Measurements from ENCODE around the gene NTRK2.
"Not testable (repeated sequence)": the region's sequence is repeated elsewhere in the genome, so short reads cannot be mapped to it uniquely, and the experiment has no call there.

NTRK2 gene

DNA sequence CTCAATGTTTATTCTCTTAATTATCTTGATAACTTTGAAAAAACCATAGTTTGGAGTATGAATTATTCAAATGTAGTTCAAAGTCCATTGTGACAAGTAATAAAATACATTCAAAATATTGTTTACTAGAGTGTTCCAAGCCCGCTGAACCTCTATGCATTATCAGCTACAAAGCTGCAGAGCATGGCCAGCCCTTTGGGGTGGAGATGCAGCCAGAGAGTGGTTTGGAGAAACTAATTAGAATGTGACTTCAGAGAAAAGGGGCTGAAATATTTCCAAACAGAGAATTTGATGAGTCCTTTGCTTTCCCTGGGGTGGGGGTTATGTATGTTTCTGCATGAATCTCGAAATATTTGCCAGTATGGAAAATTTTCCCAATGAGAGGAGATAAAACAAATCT is 211.3 kb downstream of the NTRK2 start:
- DNase-seq (ENCODE audit: low read depth in 2 of 3, low spot score in 1 of 3), result no peak

DNA sequence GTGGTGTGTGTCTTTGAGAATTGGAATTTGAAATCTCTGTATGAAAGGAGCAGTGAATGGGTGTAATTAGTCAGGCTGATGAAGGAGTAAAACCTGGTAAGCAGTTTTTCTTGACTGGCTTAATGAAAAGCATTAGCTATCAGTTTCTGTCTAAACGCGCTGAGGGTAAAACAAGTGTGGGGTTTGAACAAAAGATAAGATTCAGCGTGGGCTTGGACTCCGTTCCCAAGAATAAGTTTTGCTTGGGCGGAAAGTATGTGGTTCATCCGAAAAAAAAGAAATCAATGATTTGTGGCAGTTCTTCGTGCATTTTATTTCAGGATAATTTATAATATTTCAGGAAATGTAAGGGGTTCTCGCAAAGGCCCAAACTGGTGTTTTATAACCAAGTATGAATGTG is 217.3 kb downstream of the NTRK2 start:
- DNase-seq (ENCODE audit: low read depth in 2 of 3, low spot score in 1 of 3), result no peak

DNA sequence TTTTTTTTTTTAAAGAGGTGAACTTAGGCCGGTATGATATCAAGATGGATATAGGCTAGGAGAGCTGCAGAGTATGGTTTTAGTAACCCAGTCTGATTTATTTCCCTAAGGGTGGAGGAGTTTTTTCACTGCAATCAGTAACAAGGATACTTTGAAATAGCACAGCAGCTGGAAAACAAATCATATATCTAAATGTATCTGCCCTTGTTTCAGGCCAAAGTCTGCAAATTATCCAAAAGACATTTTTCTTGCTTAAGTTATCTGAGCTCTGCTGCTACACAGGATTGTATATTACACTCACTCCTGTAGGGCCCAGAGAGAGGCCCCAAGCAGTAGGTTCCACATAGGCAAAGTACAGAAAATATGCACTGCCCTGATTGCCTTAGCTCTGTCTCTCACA is 222.4 kb downstream of the NTRK2 start:
- no peak for DNase-seq (ENCODE audit: low read depth in 2 of 3, low spot score in 1 of 3)

DNA sequence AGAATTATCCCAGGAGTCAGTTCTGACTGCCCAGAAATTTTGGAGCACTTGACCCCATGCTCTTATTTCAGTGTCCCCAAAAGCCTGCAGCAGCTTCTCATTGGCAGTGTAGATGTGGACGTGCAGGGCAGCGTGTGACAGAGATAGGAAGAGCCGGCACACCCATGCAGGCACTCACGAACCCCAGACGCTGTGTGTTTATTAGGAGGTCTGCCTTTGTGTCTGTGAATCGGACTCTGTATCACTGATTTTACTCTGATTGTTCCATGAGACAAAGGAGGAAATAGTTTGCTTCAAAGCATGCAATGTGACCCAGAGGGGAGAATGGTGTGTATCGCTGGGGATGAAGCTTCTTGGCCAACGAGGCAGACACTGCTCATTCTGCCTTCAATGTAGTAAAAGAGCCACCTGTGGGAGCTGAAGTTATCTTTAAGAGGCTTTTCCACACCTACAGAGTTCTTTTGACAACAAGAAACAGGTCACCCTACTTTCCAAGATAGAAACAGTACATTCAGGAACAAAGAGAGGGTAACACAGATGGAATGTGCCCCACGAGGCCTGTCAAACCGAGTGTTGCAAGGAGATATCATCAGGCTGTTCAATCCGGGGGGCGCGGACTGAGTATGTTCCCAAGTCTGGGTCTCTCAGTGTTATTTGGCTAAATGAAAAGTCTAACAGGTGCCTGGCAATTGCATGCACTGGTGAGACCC is 224.0 kb downstream of the NTRK2 start:
- no peak for DNase-seq (ENCODE audit: low read depth in 2 of 3, low spot score in 1 of 3)

DNA sequence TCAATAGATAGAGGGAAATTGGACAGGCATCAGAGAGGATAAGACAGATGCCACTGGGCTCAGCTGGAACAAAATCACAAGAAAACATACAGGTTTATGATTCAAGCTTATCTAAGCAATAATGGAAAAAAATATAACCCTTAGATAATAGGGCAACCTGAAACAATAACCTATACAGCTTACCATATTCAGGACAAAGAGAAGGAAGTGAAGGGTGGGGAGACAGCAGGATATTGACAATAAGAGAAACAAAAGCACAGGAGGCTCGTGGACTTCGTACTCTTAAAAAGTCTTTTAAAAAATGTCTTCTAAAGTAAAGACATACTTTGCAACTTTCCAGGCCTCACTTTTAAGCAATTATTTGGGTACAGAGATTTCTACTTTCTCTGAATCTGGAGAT is 225.3 kb downstream of the NTRK2 start:
- no peak for DNase-seq (ENCODE audit: low read depth in 2 of 3, low spot score in 1 of 3)

DNA sequence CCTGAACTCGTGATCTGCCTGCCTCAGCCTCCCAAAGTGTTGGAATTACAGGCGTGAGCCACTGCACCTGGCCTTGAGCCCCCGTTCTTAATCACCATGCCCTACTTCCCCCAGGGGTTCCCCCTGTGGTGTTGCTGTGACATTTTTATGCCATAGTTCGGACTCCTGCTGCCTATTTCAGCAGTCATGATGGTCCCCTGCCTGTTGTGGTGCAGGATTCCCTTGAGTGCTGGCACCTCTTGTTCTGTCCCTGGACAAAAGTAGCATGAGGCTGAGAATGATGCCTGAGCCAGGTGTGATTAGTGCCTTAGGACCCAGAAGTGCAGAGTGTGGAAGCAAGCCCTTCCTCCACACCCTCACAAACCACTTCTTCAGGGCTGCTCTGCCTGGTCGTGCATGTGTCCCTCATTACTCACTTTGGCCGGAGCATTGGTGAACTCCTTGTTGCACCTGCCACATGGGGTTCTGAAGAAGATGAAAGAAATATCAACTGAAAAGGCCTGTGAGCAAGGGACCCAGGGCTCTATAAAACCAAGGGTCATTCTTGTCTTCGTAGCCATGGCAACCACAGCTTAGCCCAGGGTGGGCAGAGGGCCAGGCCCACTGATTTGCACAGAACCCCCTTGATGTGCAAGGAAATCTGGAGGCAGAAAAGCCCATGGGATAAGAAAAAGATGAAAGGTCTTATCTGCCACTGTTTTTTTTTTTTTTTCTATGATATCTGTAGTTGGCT is 228.0 kb downstream of the NTRK2 start:
- no peak for DNase-seq (ENCODE audit: low read depth in 2 of 3, low spot score in 1 of 3)

DNA sequence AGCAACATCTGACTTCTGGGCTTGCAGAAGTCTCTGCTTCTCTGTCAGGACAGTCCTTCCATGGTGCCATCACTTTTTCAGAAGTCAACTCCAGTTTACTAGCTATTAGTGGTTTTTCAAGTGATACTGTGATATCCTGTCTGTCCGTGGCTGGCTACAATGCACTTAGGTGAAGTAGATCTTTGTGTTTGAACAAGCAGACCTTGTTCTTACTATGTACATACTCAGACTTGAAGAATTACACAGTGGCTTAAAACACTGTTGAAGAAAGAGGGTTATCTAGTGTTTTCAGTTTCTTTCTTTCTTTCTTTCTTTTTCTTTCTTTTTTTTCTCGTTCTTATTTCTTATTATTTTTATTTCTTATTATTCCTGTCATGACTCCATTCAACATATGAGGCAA is 228.7 kb downstream of the NTRK2 start:
- DNase-seq (ENCODE audit: low read depth in 2 of 3, low spot score in 1 of 3), result no peak

DNA sequence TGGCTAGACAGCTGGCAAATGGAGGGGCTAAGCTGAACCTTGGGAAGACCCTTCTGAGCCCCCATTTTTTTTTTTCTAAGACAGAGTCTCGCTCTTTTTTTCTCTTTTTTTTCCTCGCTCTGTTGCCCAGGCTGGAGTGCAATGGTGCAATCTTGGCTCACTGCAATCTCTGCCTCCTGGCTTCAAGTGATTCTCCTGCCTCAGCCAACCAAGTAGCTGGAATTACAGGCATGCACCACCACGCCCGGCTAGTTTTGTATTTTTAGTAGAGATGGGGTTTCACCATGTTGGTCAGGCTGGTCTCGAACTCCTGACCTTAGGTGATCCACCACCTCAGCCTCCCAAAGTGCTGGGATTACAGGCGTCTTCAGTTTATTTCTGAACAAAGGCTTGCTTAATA is 229.1 kb downstream of the NTRK2 start:
- DNase-seq (ENCODE audit: low read depth in 2 of 3, low spot score in 1 of 3), result not testable (repeated sequence)

DNA sequence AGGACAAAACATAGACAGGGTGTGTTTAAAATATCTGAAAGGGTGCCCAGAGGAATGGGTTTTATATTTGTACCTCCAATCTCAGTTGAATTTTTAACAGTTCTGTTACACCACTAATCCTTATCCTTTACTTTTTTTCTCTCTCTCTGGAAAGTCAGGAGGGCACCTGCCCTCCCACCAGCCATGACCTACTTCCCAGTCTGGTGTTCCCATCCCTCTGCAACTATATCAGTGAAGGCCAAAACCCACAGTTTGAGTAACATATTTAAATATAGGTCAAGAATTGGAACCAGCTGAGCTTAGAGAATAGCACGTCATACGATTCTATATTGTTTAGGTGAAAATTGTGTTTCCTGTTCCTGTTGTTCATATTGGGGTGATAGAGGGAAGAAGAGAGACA is 229.8 kb downstream of the NTRK2 start:
- no peak for DNase-seq (ENCODE audit: low read depth in 2 of 3, low spot score in 1 of 3)

DNA sequence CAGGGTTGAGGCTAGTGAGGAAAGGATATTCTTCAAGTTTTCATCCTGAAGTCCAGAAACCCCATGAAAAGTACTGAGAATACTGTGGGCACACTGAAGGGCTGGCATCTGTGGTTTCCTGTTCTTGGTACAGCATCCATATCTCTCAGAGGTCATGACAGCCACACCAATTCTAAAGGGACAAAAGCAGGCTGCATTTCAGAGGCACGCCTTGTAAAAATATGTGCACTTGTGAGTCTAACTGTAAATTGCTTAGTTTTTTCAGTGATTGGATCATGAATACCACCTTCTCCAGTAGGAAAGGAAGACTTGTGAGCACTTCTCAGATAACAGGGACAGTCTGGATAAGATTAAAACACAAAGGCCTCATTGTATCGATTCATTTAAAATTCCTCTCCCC is 230.9 kb downstream of the NTRK2 start:
- no peak for DNase-seq (ENCODE audit: low read depth in 2 of 3, low spot score in 1 of 3)

DNA sequence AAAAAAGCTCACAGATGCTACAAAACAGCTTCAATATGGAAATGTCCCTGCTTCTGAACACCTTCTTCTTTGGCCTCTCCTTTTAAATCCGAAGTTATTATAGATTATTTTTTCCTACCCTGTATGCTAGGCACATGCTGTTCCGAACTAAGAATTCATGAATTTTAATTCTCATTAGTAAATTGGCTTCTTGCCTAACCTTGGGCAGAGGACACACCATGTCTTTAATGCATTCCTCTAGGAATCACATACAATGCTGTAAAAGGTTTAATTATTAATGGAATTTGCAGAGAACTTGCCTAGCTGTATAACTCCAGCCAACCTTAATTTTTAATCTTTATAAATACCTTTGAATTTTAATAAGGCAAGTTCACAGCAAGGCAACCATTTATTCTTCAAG is 234.4 kb downstream of the NTRK2 start:
- no peak for DNase-seq (ENCODE audit: low read depth in 2 of 3, low spot score in 1 of 3)

DNA sequence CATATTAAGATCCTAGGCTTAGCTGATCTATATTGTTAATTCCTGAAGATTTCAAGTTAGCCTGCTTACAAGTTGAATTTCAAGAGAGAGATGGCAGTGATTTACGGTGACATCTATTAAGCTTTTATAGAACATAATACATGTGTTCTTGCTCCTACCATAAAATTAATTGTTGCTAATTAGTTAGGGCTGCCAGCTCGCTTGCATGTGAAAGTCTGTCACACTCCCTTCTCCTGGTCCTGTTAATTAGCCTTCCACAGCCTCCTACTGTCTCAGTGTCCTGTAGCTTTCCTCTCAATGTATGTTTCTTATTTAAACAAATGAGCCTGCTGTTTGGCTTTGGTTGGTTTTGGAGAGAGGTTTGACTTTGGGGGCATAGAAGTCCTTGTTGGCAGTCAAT is 247.2 kb downstream of the NTRK2 start:
- no peak for DNase-seq (ENCODE audit: low read depth in 2 of 3, low spot score in 1 of 3)

DNA sequence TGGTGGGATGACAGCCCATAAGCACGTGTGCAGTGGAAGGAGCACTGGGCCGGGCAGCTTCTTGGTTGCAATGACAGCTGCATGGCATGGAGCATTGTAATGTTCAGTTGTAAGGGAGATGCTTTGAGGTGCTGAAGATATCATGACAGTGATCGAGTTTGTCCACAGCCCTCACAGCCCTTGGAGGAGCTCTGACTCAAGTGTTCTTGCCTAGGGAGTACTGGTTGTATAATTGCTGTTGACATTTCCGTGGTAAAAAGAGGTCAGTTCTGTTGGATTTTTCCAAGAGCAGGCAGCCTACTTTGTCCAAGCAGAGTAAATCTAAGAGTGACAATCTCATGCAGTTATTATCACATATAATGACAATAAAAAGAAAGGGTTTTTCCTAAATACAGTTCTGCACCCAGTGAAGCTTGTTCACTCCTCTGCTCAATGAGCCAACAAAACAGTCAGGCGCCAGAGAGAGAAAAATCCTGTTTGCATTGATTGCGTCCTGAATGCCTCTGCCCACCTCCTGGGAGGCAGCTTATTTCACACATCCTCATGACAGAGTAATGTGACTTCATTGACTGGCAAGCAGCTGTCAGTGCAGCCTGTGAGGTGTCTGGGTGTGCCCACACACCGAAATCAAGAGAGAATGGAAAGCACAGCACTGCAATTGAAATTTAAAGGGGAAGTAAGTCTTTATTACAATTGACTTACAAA is 248.0 kb downstream of the NTRK2 start:
- DNase-seq (ENCODE audit: low read depth in 2 of 3, low spot score in 1 of 3), result no peak

DNA sequence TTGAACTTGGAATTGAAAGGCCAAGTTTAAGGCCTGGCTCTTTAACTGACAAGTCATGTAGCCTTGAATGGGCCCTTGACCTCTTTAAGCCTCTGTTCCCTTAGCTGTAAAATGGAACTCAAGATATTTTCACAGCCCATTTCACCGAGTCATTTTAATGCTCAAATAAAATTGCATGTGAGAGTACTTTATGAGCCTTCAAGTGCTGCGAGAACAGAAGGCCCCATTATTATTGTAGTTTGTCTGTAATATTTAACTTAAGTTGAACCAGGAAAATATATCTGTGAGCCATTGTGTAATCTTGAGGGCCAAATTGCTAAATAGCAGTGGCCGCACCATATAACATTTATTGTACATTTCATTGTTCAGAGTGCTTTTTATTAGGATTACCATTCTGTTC is 249.9 kb downstream of the NTRK2 start:
- no peak for DNase-seq (ENCODE audit: low read depth in 2 of 3, low spot score in 1 of 3)

DNA sequence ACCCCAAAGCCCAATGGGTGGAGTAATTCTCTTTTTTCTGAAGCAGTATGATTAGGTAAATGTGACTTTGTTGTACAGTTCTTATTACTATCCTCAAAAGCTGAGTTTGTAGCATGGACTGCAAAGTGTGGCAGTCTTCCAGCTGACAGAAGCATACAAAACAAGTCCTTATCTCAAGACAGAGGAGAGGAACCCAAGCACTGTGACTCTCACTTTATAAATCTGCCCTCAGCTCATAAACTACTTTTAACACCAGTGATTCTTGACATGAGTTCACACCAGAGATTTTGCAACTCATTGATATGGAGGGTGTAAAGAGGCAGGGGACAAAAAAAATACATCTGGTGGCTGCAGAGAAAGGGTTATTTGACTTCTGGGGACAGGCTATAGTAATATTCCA is 251.6 kb downstream of the NTRK2 start:
- no peak for DNase-seq (ENCODE audit: low read depth in 2 of 3, low spot score in 1 of 3)

DNA sequence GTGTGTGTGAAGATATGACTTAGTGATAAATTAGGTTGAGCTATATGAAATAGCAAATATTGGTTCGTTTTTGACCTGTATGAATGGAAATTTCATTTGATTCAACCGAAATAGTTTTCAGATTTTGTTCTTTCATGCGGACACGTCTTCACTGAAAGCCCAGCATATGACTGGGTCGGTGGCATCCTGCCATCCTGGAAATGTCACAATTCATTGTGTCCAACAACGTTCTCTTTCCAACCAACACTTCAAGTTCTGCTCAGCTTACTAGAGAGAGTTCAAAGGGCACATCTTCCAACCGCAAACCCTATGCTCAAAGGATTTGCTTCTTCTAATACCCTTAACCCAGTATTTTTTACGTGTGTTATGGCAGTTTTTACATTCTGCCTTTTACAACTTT is 252.5 kb downstream of the NTRK2 start:
- no peak for DNase-seq (ENCODE audit: low read depth in 2 of 3, low spot score in 1 of 3)

DNA sequence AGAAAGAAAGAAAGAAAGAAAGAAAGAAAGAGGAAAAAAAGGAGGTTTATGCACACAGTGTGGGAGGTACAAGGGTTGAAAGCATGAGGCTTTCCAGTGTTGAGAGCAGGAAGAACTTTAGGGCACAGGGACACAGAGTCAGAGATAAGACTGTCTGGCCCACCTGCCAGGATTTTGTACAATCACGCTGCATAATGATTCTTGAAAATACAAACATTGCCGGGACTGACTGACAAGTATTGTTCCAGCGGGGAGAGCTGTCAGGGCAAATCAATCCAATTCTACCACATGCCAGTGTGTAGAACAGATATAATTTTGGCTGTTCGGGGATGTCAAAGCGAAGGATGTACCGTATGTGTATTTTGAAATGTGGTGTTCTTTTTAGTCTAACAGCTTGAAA is 254.7 kb downstream of the NTRK2 start:
- no peak for DNase-seq (ENCODE audit: low read depth in 2 of 3, low spot score in 1 of 3)

DNA sequence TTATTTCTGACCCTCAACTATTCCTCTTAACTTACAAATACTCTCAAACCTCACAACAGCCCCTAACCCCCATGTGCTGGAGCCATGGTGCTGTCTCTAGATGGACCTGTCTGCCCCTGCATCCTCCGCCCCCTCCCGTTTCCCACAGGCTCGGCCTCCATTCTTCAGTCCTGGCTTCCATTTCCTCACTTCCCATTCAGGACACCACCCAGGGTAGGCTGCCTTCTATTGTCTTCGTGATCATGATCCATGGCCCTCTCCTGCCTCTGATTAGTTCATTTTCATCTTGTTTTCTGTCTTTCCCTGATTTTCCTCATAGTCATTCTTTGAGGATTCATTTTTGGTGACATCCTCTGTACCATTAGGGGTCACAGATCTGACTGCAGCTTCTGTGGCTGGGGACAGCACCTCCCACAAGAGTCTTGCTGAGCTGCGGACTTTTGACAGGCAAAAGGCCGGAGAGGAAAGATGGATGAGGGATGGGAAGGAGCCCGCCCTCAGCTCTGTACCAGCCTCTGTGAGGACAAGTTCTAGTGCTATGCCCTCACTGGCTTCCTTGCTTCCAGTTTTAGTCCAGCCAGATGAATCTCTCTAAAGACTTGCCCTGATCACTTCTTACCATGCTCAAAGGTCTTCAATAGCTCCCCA is 255.8 kb downstream of the NTRK2 start:
- DNase-seq (ENCODE audit: low read depth in 2 of 3, low spot score in 1 of 3), result no peak

DNA sequence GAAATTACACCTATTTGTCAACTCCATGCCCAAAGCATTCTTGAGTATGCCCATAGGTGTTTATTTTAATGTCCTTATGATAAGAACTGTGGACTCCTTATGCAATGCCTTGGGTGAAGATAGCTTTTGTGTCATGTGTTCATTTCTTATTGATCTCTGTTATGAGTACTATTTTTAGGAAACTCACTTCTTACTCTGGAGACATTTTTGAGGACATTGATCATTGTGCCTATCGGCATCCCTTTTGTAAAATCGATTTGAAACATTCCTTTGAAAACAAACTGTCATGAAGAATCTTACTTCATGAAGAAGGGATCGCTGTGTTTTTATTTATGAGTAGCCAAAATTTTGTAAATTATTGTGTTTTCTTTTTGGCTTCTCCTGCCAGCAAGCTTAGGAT is 257.3 kb downstream of the NTRK2 start:
- DNase-seq (ENCODE audit: low read depth in 2 of 3, low spot score in 1 of 3), result no peak

DNA sequence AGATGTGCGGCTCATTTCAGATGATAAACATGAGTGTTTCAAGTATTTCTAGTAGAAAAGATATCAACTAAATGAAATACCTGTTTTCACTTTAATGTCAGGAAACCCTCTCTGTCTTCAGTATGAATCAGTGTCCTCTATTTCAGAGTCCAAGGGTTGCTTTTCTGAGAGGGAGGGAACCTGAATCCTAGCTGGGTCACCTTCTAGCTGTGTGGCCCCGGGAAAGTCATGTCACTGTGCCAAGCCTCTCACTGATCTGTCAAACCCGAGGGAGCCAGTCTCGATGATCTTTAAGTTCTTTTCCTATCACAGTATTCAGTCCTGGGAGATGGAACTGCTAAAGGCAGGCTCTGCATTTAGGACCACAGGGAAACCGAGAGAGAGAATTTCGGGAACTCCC is 258.9 kb downstream of the NTRK2 start:
- no peak for DNase-seq (ENCODE audit: low read depth in 2 of 3, low spot score in 1 of 3)

DNA sequence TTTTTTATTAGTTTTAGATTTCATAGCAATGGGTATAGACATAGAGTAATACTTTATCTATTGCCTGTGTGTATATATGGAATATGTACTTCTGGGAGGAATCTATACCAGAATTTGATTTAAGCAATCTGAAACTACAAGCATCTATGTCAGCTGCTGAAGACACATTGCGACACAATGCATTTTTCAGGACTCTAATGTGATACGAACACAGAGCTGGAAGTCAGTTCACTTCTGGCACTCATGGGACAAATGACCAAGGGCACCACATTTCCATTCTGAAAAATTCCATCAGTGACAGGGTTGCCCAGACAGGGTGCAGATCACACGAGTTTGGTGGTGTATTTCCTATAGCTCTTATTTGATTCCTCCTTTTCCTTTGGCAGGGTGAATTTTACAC is 259.5 kb downstream of the NTRK2 start:
- no peak for DNase-seq (ENCODE audit: low read depth in 2 of 3, low spot score in 1 of 3)

Data from stimulated activated CD4-positive, alpha-beta T cell treated with anti-CD3 and anti-CD28 coated beads, Interleukin-12 subunit alpha, Interleukin-12 subunit beta, amount 100 ng/mL, for 48 hours (primary cell).